Neuronal stem cell (in vitro differentiated cells): ENCODE data around the gene TCF4.

Experiments
- DNase-seq: peaks from one replicate; pipeline ENCODE4 v3.0.0-alpha.2; 2013; ENCODE audit warnings: low spot score
- H2AFZ ChIP-seq: one replicate; pipeline ENCODE4 v1.6.1; 2013; ENCODE audit warnings: mild to moderate bottlenecking, low read length, inconsistent platforms
- H2AK5ac ChIP-seq: 2 replicates; pipeline ENCODE4 v1.6.1; 2013; ENCODE audit warnings: low read depth, mild to moderate bottlenecking, inconsistent platforms, low read length, moderate library complexity, mixed read lengths
- H2BK120ac ChIP-seq: 2 replicates; pipeline ENCODE4 v1.6.1; 2013; ENCODE audit warnings: low read depth, mild to moderate bottlenecking, inconsistent platforms, low read length, moderate library complexity, mixed read lengths
- H2BK12ac ChIP-seq: one replicate; pipeline ENCODE4 v1.6.1; 2013; ENCODE audit warnings: low read length, inconsistent platforms
- H2BK15ac ChIP-seq: 2 replicates; pipeline ENCODE4 v1.6.1; 2013; ENCODE audit warnings: mild to moderate bottlenecking, low read length, inconsistent platforms, mixed read lengths
- H2BK5ac ChIP-seq: one replicate; pipeline ENCODE4 v1.6.1; 2013; ENCODE audit warnings: inconsistent platforms, mild to moderate bottlenecking, low read length, moderate library complexity
- H3K14ac ChIP-seq: one replicate; pipeline ENCODE4 v1.6.1; 2013; ENCODE audit warnings: low read length, inconsistent platforms
- H3K18ac ChIP-seq: 2 replicates; pipeline ENCODE4 v1.6.1; 2013; ENCODE audit warnings: low read length, inconsistent platforms
- H3K23ac ChIP-seq: 2 replicates; pipeline ENCODE4 v1.6.1; 2013; ENCODE audit warnings: low read depth, mild to moderate bottlenecking, mixed read lengths, low read length, inconsistent platforms; ENCODE audit not compliant: poor library complexity
- H3K27ac ChIP-seq: replicated peaks from 3 replicates; pipeline ENCODE4 v1.5.1; 2013; ENCODE audit warnings: low read length, inconsistent platforms
- H3K27me3 ChIP-seq, 3 experiments: 2 replicates each; pipeline ENCODE4 v1.6.1; 2013; ENCODE audit warnings: low read length in 3 of 3, mild to moderate bottlenecking in 2 of 3, inconsistent platforms in 1 of 3, low read depth in 1 of 3, mixed read lengths in 1 of 3, moderate library complexity in 1 of 3; ENCODE audit not compliant: control insufficient read depth in 3 of 3, insufficient read depth in 3 of 3
- H3K36me3 ChIP-seq, 2 donors: replicated peaks in 1 of 2; 2 replicates each; pipeline ENCODE4 v1.6.1; 2013; ENCODE audit warnings: low read length in 2 of 2; ENCODE audit not compliant: control insufficient read depth in 2 of 2, insufficient read depth in 2 of 2
- H3K4ac ChIP-seq: 2 replicates; pipeline ENCODE4 v1.6.1; 2013; ENCODE audit warnings: inconsistent platforms, mild to moderate bottlenecking, low read length, moderate library complexity
- H3K4me1 ChIP-seq, 2 donors: 1 replicate in 1 of 2; 2 replicates in 1 of 2; pipeline ENCODE4 v1.6.1; 2013; ENCODE audit warnings: low read length in 2 of 2, low read depth in 1 of 2; ENCODE audit not compliant: control insufficient read depth in 2 of 2, insufficient read depth in 1 of 2
- H3K4me2 ChIP-seq: one replicate; pipeline ENCODE4 v1.6.1; 2013; ENCODE audit warnings: mild to moderate bottlenecking, low read length, inconsistent platforms; ENCODE audit not compliant: insufficient read depth, poor library complexity, severe bottlenecking
- H3K4me3 ChIP-seq, 2 donors: 2 replicates each; pipeline ENCODE4 v1.5.1; 2013; ENCODE audit warnings: low read length in 2 of 2, mild to moderate bottlenecking in 2 of 2, inconsistent platforms in 1 of 2, moderate library complexity in 1 of 2
- H3K79me1 ChIP-seq: one replicate; pipeline ENCODE4 v1.6.1; 2013; ENCODE audit warnings: low read depth, mild to moderate bottlenecking, inconsistent platforms, low read length, moderate library complexity
- H3K9ac ChIP-seq: one replicate; pipeline ENCODE4 v1.6.1; 2013; ENCODE audit warnings: mild to moderate bottlenecking, low read depth, low read length, inconsistent platforms; ENCODE audit not compliant: poor library complexity
- H3K9me3 ChIP-seq, 2 donors: replicated peaks in 1 of 2; 2 replicates each; pipeline versions ENCODE3 to v1.6.1; 2013; ENCODE audit warnings: low read length in 2 of 2, mild to moderate bottlenecking in 2 of 2, inconsistent platforms in 1 of 2, low read depth in 1 of 2, mixed read lengths in 1 of 2, moderate library complexity in 1 of 2; ENCODE audit not compliant: control insufficient read depth in 2 of 2, insufficient read depth in 1 of 2
- H4K8ac ChIP-seq: one replicate; pipeline ENCODE4 v1.6.1; 2013; ENCODE audit warnings: low read depth, mild to moderate bottlenecking, inconsistent platforms, low read length, moderate library complexity
- H4K91ac ChIP-seq: one replicate; pipeline ENCODE4 v1.6.1; 2013; ENCODE audit warnings: low read length, low read depth, mild to moderate bottlenecking, inconsistent platforms; ENCODE audit not compliant: poor library complexity
- WGBS, 2 donors: extraction: QIAGEN DNeasy Blood & Tissue Kit; methylation state at CpG; one replicate each; pipeline ENCODE4 v1.1.7; 2013; ENCODE audit warnings: missing lambda C conversion rate in 2 of 2, mixed read lengths in 1 of 2; ENCODE audit not compliant: insufficient read length in 2 of 2, insufficient replicate concordance in 1 of 2; ENCODE audit errors: extremely low coverage in 2 of 2; 5-methylcytosine and 5-hydroxymethylcytosine counted together

Gene TCF4

DNA sequence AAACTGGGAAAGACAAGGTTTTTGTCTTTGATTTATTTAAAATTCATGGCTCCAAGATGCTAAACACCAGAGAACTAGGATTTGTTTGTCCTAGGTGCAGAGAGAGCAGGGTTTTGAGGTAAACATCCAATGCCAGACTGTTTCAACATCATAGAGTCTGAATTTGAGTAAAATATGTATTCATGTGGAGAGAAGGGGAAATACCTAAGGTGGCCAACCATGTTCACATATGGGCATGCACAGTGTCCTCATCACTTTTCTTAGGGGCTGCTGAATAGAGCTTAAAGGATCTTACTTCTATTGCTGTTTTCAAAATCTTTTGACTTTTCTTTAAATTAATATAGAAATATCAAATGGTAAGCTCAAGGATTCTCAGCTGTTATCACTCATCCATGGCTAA is 341.7 kb downstream of the TCF4 start:
- Histone ChIP-seq H4K91ac (no peak overlapping the region), H3K79me1 (no peaks in the 10 kb centered on the region), H3K27me3 (no peaks in the 10 kb centered on the region), H3K9me3 (no peaks in the 10 kb centered on the region), H2AK5ac (no peak overlapping the region), H3K4me1 (peaks cover 0 to under 1% of the 10 kb centered on the region in 2 donors), H3K14ac (no peak overlapping the region), H3K4me3 (no peak overlapping the region), H3K27ac (no peak overlapping the region), H3K18ac (no peak overlapping the region), H2BK12ac (no peak overlapping the region), H3K23ac (no peak overlapping the region), H3K9ac (no peak overlapping the region), H2BK5ac (no peak overlapping the region), H2BK15ac (no peak overlapping the region), H2AFZ (no peak overlapping the region), H3K4me2 (no peak overlapping the region), H4K8ac (no peak overlapping the region), H2BK120ac (no peak overlapping the region), H3K4ac (no peak overlapping the region), H3K36me3 (peaks cover 10 to 83% of the 10 kb centered on the region in 2 donors)
- no peak for DNase-seq

DNA sequence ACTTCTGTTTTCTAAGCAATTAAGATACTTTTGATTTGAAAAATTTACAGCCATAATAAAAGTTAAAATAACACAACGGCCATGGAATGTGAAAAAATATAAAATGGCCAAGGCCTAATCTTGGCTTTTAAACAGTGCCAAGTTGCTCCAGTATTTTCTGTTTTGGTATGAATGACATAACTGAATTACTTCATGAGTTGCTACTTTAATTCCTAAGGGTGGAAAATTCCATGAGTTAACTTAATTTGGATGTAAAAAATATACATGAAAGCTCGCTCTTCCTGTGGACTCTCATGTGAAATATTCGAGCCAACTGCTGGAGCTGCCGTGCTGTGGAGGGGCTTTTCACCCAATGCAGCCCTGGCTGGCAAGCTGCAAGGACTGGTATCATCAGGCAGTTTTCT is 342.8 kb downstream of the TCF4 start:
- Histone ChIP-seq H3K18ac (no peak overlapping the region), H2BK15ac (no peak overlapping the region), H3K14ac (no peak overlapping the region), H2BK5ac (no peak overlapping the region), H3K79me1 (no peaks in the 10 kb centered on the region), H2BK12ac (no peak overlapping the region), H3K27ac (no peak overlapping the region), H4K8ac (no peak overlapping the region), H2AK5ac (no peak overlapping the region), H3K4ac (no peak overlapping the region), H3K4me3 (no peak overlapping the region), H3K9me3 (no peaks in the 10 kb centered on the region), H2BK120ac (no peak overlapping the region), H3K23ac (no peak overlapping the region), H3K4me1 (no peaks in the 10 kb centered on the region), H4K91ac (no peak overlapping the region), H3K9ac (no peak overlapping the region), H3K4me2 (no peak overlapping the region), H3K36me3 (peaks cover 8 to 75% of the 10 kb centered on the region in 2 donors), H3K27me3 (no peaks in the 10 kb centered on the region), H2AFZ (no peak overlapping the region)
- no peak for DNase-seq
- no CpG with 5 or more reads among the region's 4 CpGs for WGBS, 2 donors

DNA sequence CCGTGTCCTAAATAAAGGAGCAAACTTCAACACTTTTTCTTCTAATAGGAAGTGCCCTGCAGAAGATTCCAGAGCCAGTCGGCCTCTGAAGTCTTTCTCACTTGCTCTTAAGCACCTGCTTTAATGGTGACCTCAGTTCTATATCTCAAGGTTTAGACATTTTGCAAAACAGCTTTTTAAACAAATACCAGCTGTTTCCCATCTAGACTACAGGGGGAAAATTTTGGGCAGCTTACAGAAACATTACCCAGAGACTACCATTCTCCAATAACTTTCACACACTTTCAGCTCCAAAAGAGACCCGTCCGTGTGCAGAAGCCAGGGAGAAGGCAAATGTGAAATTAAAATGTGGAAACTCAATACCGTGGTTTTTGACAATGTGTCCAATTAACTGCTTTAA is 343.4 kb downstream of the TCF4 start:
- H2BK5ac ChIP-seq, result no peak overlapping the region
- H2BK120ac ChIP-seq, result no peak overlapping the region
- H2AK5ac ChIP-seq, result no peak overlapping the region
- no CpG with 5 or more reads among the region's 5 CpGs for WGBS, 2 donors
- no peak overlapping the region for H3K23ac ChIP-seq
- peaks cover 8 to 68% of the 10 kb centered on the region in 2 donors for H3K36me3 ChIP-seq
- H2AFZ ChIP-seq, result no peak overlapping the region
- H3K9me3 ChIP-seq, result no peaks in the 10 kb centered on the region
- H3K4me3 ChIP-seq, result no peak overlapping the region
- H3K14ac ChIP-seq, result no peak overlapping the region
- no peak for DNase-seq
- no peak overlapping the region for H4K8ac ChIP-seq
- no peaks in the 10 kb centered on the region for H3K4me1 ChIP-seq
- H2BK15ac ChIP-seq, result no peak overlapping the region
- H3K27me3 ChIP-seq, result no peaks in the 10 kb centered on the region
- no peak overlapping the region for H4K91ac ChIP-seq
- no peak overlapping the region for H3K9ac ChIP-seq
- no peak overlapping the region for H3K18ac ChIP-seq
- H2BK12ac ChIP-seq, result no peak overlapping the region
- H3K27ac ChIP-seq, result no peak overlapping the region
- no peak overlapping the region for H3K4me2 ChIP-seq
- no peaks in the 10 kb centered on the region for H3K79me1 ChIP-seq
- no peak overlapping the region for H3K4ac ChIP-seq

DNA sequence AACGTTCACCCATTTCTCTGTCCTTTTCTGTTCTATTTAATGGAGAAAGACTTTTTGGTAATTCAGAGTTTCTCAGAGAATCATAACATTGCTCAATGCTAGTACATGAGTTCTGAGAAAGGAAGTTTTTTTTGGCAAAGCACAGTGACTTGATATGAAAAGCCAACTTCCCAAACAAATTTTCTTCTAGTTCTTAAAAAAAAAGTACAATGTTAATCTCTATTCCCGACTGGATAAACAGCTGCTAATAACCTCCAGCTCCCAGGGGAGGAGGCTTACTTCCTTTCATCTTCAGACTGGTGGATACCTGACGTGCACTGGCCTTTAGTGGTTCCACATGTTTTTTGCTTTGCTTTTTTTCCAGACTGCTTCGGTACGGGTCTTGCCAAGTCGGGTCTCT is 344.1 kb downstream of the TCF4 start:
- no peak overlapping the region for H3K18ac ChIP-seq
- H3K4me3 ChIP-seq, result no peak overlapping the region
- H3K23ac ChIP-seq, result no peak overlapping the region
- no peak overlapping the region for H2AFZ ChIP-seq
- no peak overlapping the region for H2BK120ac ChIP-seq
- H3K27ac ChIP-seq, result no peak overlapping the region
- H3K9me3 ChIP-seq, result no peaks in the 10 kb centered on the region
- no peak for DNase-seq
- H4K91ac ChIP-seq, result no peak overlapping the region
- H2AK5ac ChIP-seq, result no peak overlapping the region
- H3K36me3 ChIP-seq, result peaks cover 8 to 62% of the 10 kb centered on the region in 2 donors
- no peaks in the 10 kb centered on the region for H3K4me1 ChIP-seq
- no peak overlapping the region for H4K8ac ChIP-seq
- H3K27me3 ChIP-seq, result no peaks in the 10 kb centered on the region
- no peaks in the 10 kb centered on the region for H3K79me1 ChIP-seq
- no peak overlapping the region for H3K14ac ChIP-seq
- no peak overlapping the region for H3K4ac ChIP-seq
- no peak overlapping the region for H3K9ac ChIP-seq
- no CpG with 5 or more reads among the region's 6 CpGs for WGBS, 2 donors
- H3K4me2 ChIP-seq, result no peak overlapping the region
- no peak overlapping the region for H2BK15ac ChIP-seq
- H2BK12ac ChIP-seq, result no peak overlapping the region
- H2BK5ac ChIP-seq, result no peak overlapping the region
